GM18502 (cell line): ENCODE results near the gene TBCEL.
"Not testable (repeated sequence)": the region's sequence is repeated elsewhere in the genome, so short reads cannot be mapped to it uniquely, and the experiment has no call there.

ENCODE experiments used
- ATAC-seq: cut with Tn5 transposase; IDR thresholded peaks from one replicate; pipeline ENCODE4 v1.9.1; 2021; ENCODE audit warnings: mild to moderate bottlenecking; ENCODE audit not compliant: unreplicated experiment, poor library complexity

TBCEL gene

GRCh38 chr11:121099885-121100284 lies 76.0 kb downstream of the TBCEL start:
- ATAC-seq = no peak

- no peak for ATAC-seq
Observed at GRCh38 chr11:121100943-121101342, 77.0 kb downstream of the TBCEL start, which contains the start of gene TECTA. TSS of gene TECTA (plus strand) at chr11:121101243. CDS start at chr11:121102666, 1,423 bp downstream.

GRCh38 chr11:121104312-121104762 lies 80.4 kb downstream of the TBCEL start:
- no peak for ATAC-seq

- no peak for ATAC-seq
Observed at GRCh38 chr11:121105063-121105480, 81.2 kb downstream of the TBCEL start.

GRCh38 chr11:121105481-121106195 lies 81.7 kb downstream of the TBCEL start:
- no peak for ATAC-seq

- ATAC-seq = no peak
Observed at GRCh38 chr11:121106812-121107211, 82.9 kb downstream of the TBCEL start.

- ATAC-seq = no peak
Observed at GRCh38 chr11:121108413-121108812, 84.5 kb downstream of the TBCEL start.

GRCh38 chr11:121109471-121109870 lies 85.6 kb downstream of the TBCEL start:
- ATAC-seq = no peak

GRCh38 chr11:121109916-121110586 lies 86.1 kb downstream of the TBCEL start:
- no peak for ATAC-seq

GRCh38 chr11:121110871-121111724 lies 87.2 kb downstream of the TBCEL start:
- no peak for ATAC-seq

GRCh38 chr11:121112498-121113455 lies 88.9 kb downstream of the TBCEL start:
- no peak for ATAC-seq

GRCh38 chr11:121113611-121114010 lies 89.7 kb downstream of the TBCEL start:
- ATAC-seq = no peak

- ATAC-seq = not testable (repeated sequence)
Observed at GRCh38 chr11:121115024-121115423, 91.1 kb downstream of the TBCEL start.

GRCh38 chr11:121117788-121118187 lies 93.9 kb downstream of the TBCEL start:
- ATAC-seq = no peak

GRCh38 chr11:121119440-121119839 lies 95.5 kb downstream of the TBCEL start:
- ATAC-seq = no peak

GRCh38 chr11:121122328-121122727 lies 98.4 kb downstream of the TBCEL start:
- ATAC-seq = no peak

GRCh38 chr11:121123496-121124069 lies 99.7 kb downstream of the TBCEL start:
- ATAC-seq = no peak

GRCh38 chr11:121127809-121128208 lies 103.9 kb downstream of the TBCEL start:
- ATAC-seq = no peak
